Inferior parietal cortex (tissue), 1 donor: ENCODE results near the gene SHISA6.

Experiments
- DNase-seq: peaks from one replicate; pipeline ENCODE4 v3.0.0-alpha.2; 2016; ENCODE audit errors: extremely low spot score

SHISA6 gene

GRCh38 chr17:11240841-11241610, at the start of gene SHISA6:
Gene SHISA6, plus strand, starts transcription at chr17:11241213.
- DNase-seq, result no peak

- no peak for DNase-seq
Observed at GRCh38 chr17:11195801-11196200, 45.2 kb upstream of the SHISA6 start.

- no peak for DNase-seq
Observed at GRCh38 chr17:11204991-11205390, 36.0 kb upstream of the SHISA6 start.

GRCh38 chr17:11205659-11206058, 35.4 kb upstream of the SHISA6 start:
- DNase-seq, result no peak

- DNase-seq, result no peak
Observed at GRCh38 chr17:11209906-11210305, 31.1 kb upstream of the SHISA6 start.

- DNase-seq, result no peak
Observed at GRCh38 chr17:11212792-11213191, 28.2 kb upstream of the SHISA6 start.

- no peak for DNase-seq
Observed at GRCh38 chr17:11216976-11217375, 24.0 kb upstream of the SHISA6 start.

GRCh38 chr17:11221196-11221595, 19.8 kb upstream of the SHISA6 start:
- DNase-seq, result no peak

- DNase-seq, result no peak
Observed at GRCh38 chr17:11221721-11222120, 19.3 kb upstream of the SHISA6 start.

- DNase-seq, result no peak
Observed at GRCh38 chr17:11238705-11239104, 2.3 kb upstream of the SHISA6 start.

GRCh38 chr17:11239379-11239970, 1.5 kb upstream of the SHISA6 start:
- DNase-seq, result no peak

GRCh38 chr17:11240041-11240840, 772 bp upstream of the SHISA6 start:
- DNase-seq, result no peak

GRCh38 chr17:11241611-11242226, 706 bp downstream of the SHISA6 start:
- DNase-seq, result no peak

GRCh38 chr17:11242411-11242810, 1.4 kb downstream of the SHISA6 start:
- no peak for DNase-seq

- no peak for DNase-seq
Observed at GRCh38 chr17:11244776-11245175, 3.8 kb downstream of the SHISA6 start.

- DNase-seq, result no peak
Observed at GRCh38 chr17:11245187-11245586, 4.2 kb downstream of the SHISA6 start.

GRCh38 chr17:11245791-11246190, 4.8 kb downstream of the SHISA6 start:
- no peak for DNase-seq

GRCh38 chr17:11250161-11250560, 9.1 kb downstream of the SHISA6 start:
- DNase-seq, result no peak

GRCh38 chr17:11251561-11252107, 10.6 kb downstream of the SHISA6 start:
- DNase-seq, result no peak

- no peak for DNase-seq
Observed at GRCh38 chr17:11252146-11252545, 11.1 kb downstream of the SHISA6 start.

GRCh38 chr17:11256877-11257276, 15.9 kb downstream of the SHISA6 start:
- DNase-seq, result no peak
